NCI-H1930 (cell line): ENCODE measurements around the gene DYNLRB2.

Experiments
- DNase-seq, 2 experiments: peaks; one replicate each; lab custom pipeline; 2025; lab: John Stamatoyannopoulos, UW

The DYNLRB2 gene

DNA sequence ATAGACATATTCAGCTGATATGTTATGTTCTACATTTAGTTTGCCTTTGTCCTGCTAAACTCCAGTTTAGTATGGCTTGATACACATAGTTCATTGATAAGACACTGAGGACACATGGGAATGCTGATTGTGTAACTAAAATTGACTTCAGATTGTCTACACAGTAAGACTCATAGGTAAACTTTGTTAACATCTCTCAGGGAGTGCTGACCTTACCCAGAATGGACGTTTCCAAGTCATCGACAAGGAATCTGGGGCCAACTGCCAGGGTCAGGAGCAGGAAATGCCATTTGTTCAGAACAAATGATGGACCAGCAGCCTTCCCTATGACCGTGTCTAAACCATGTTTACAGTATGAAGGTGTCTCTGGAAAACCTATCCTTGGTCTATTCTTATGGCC, 58.7 kb downstream of the DYNLRB2 start:
- no peak for DNase-seq
